Measurements from ENCODE around the gene GREB1.

DNA sequence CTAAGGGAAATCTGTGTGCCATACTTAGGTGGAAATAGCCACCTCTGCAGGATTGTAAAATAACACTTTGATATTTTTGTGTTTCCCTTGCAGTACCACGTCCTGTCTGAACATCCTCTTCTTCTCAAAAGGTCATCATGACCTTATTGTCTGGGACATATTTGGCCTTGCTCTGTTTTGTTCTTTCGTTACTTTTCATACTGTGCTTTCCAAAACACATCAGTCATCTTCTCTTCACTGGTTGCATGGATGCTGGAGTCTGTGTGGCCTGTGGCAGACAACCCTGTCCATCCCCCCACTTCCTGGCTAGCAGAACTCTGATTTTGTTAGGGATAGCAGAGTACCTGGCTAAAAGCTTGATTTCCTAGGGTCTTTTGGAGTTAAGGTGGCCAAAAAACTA, 9.4 kb upstream of the GREB1 start:
- TF ChIP-seq, protein P1, sequence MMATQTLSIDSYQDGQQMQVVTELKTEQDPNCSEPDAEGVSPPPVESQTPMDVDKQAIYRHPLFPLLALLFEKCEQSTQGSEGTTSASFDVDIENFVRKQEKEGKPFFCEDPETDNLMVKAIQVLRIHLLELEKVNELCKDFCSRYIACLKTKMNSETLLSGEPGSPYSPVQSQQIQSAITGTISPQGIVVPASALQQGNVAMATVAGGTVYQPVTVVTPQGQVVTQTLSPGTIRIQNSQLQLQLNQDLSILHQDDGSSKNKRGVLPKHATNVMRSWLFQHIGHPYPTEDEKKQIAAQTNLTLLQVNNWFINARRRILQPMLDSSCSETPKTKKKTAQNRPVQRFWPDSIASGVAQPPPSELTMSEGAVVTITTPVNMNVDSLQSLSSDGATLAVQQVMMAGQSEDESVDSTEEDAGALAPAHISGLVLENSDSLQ (IDR thresholded peaks at IDR 0.05): no peak
- no peak for TF ChIP-seq TARDBP (IDR thresholded peaks at IDR 0.05)

All from HEK293T (cell line).